Prostate gland (tissue), 2 donors: ENCODE measurements around the gene VRK3.

Experiments used
- CTCF ChIP-seq, 4 experiments: fragments of 200-600 bp in 2 of 4; fragments of 450-650 bp in 2 of 4; sonication (generic) in 2 of 4; IDR thresholded peaks; 1 replicate in 3 of 4; 2 replicates in 1 of 4; pipeline ENCODE4 v1.5.1; 2016 to 2019; ENCODE audit warnings: antibody characterized with exemption in 4 of 4, mild to moderate bottlenecking in 2 of 4, moderate library complexity in 2 of 4
- POLR2A ChIP-seq: fragments of 450-650 bp; IDR thresholded peaks from one replicate; pipeline ENCODE4 v1.6.1; 2016; ENCODE audit warnings: antibody characterized with exemption, mild to moderate bottlenecking

GRCh38 chr19:50036908-50037307 is 11.7 kb upstream of the VRK3 start:
- no peak for TF ChIP-seq CTCF (IDR thresholded peaks at IDR 0.05)
- no peak for TF ChIP-seq POLR2A
